ENCODE measurements around the gene DAPK3. TPM values are rescaled to one million over a fixed set of nuclear protein-coding genes. Genes with fewer than 3 reads are reported as not detected.
A peak's percentile ranks its signal among the peaks of the same experiment; 100 is the strongest.

The DAPK3 gene
- total and polyA plus RNA-seq, 8 donors = 47.0 to 238 (median 71.2) TPM

DNA sequence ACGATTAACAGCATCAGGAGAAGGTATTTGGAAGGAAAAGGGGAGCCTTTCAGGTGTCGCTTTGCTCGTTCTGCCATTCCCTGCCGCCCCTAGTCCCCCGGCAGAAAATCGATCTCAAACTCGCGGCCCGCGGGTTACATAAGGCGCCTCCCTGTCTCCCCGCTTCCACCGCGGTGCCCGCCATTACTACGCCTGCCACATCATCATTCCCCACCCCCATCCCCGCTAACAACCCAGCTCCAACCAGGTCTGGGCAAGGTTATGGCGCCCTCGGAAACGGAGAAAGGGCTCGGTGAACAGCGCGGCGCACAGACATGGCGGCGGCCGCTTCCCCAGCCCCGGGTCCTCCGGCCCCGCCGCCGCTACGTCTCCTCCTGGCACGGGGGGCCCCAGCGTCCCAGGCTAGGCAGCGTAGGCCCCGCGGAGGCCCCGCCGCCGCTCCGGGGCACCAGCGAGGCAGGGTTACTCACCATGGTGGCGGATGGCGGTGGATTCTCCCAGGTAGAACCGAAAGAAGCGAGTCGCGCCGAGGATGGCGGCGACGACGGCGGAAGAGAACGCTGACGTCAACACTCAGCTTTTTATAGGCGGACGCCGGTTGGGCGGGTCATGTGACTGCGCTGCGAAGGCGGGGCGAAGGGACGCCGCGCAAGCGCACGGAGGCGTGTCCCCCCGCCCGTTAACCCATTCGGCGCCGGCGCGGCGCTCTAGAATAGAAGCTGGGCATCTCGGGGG lies 14.2 kb upstream of the DAPK3 start, which contains the start of gene EEF2:
Gene EEF2, minus strand, starts transcription at position 556 of the 735 bp plus-strand sequence. Its CDS starts 83 bp downstream, at position 473.
- H3K27me3 ChIP-seq = no peaks in the 10 kb centered on the region
- H3K9me3 ChIP-seq = no peaks in the 10 kb centered on the region
- peak within 1 kb of the TSS; percentile 91 to 99 (median 96) for H3K27ac ChIP-seq
- WGBS, 5 donors = 0 to 1% (median 0%) methylated on average over 43 to 80 of the region's 80 CpGs
- H3K4me3 ChIP-seq = peak within 1 kb of the TSS; percentile 67 to 100 (median 83)
- DNase-seq = peak; percentile 93 to 97
- H3K4me1 ChIP-seq = peaks cover 35 to 78% (median 56%) of the 10 kb centered on the region in 4 donors
- intact Hi-C loops (cut with DNase I; ENCODE audit: low total_unique reads) = loop anchor here (10.0 kb wide), 1 partner anchor 200 kb away; the partner anchor contains the start of genes ANKRD24 and SIRT6
- TF ChIP-seq, protein P1, sequence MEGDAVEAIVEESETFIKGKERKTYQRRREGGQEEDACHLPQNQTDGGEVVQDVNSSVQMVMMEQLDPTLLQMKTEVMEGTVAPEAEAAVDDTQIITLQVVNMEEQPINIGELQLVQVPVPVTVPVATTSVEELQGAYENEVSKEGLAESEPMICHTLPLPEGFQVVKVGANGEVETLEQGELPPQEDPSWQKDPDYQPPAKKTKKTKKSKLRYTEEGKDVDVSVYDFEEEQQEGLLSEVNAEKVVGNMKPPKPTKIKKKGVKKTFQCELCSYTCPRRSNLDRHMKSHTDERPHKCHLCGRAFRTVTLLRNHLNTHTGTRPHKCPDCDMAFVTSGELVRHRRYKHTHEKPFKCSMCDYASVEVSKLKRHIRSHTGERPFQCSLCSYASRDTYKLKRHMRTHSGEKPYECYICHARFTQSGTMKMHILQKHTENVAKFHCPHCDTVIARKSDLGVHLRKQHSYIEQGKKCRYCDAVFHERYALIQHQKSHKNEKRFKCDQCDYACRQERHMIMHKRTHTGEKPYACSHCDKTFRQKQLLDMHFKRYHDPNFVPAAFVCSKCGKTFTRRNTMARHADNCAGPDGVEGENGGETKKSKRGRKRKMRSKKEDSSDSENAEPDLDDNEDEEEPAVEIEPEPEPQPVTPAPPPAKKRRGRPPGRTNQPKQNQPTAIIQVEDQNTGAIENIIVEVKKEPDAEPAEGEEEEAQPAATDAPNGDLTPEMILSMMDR (IDR thresholded peaks at IDR 0.05) = no peak
- TF ChIP-seq POLR2A (IDR thresholded peaks at IDR 0.05) (peak in 2 of 4 donors; percentile 98 to 99), POLR2AphosphoS5 (IDR thresholded peaks at IDR 0.05) (peak; percentile 100)
- H3K36me3 ChIP-seq = peaks cover 43 to 44% (median 43%) of the 10 kb centered on the region in 4 donors

DNA sequence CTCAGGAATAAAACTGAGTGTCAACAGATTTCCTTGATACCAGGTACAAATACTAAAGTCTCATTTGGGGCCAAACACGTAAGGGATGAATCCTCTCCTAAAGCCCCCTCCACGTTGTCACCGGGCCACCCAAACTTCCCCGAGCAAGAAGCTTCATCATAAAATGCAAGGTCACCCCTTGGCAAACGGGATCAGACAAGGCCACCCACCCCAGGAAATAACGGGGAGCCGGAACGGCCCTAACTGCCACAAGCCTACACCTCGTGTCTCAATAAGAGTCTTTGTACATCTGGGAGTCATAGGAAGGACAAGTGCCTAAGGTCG lies 13.6 kb upstream of the DAPK3 start:
- WGBS, 5 donors = 0 to 1% (median 0%) methylated on average over 10 of the region's 10 CpGs
- Histone ChIP-seq H3K27me3 (no peaks in the 10 kb centered on the region), H3K9me3 (no peaks in the 10 kb centered on the region), H3K36me3 (peaks cover 48 to 50% (median 48%) of the 10 kb centered on the region in 4 donors), H3K4me3 (peak overlapping the region; percentile 67 to 100 (median 83)), H3K27ac (peak overlapping the region; percentile 91 to 99 (median 96)), H3K4me1 (peaks cover 35 to 81% (median 57%) of the 10 kb centered on the region in 4 donors)
- intact Hi-C loops (cut with DNase I; ENCODE audit: low total_unique reads) = loop anchor here (10.0 kb wide), 1 partner anchor 200 kb away; the partner anchor contains the start of genes ANKRD24 and SIRT6
- TF ChIP-seq POLR2A (IDR thresholded peaks at IDR 0.05) (no peak), POLR2AphosphoS5 (IDR thresholded peaks at IDR 0.05) (no peak)
- no peak for DNase-seq

DNA sequence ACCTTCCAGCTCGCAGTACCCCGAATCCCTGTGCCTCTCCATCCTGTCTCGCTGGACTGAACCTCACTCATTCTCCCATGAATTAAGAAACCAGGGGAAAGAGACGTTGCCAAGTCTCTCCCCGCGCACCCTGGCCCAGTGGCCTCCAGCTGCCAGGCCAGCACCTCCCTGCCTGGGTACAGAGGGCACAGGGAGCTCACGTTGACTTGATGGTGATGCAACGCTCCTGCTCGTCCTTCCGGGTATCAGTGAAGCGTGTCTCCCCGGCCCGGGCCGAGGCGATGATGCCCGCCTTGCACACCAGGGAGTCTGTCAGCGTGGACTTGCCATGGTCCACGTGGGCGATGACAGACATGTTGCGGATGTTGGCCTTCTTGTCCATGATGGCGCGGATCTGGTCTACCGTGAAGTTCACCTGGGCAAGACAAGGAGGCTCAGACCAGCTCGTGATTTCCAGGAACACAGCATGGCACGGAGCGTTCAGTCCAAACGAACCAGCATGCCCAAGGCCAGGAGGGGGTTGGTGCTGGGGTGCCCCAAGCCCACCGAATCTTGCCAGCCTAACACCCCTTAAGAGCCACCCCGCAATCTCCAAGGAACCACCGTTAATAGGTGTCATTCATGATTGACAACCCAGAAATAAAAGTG lies 13.2 kb upstream of the DAPK3 start:
- no peaks in the 10 kb centered on the region for H3K27me3 ChIP-seq
- H3K27ac ChIP-seq = peak overlapping the region; percentile 20 to 99 (median 96)
- DNase-seq = peak in 1 of 2 donors; percentile 57
- TF ChIP-seq, protein P1 (IDR thresholded peaks at IDR 0.05) = no peak
- TF ChIP-seq POLR2A (IDR thresholded peaks at IDR 0.05) = no peak
- peak in 1 of 3 donors; percentile 54 for TF ChIP-seq POLR2AphosphoS5 (IDR thresholded peaks at IDR 0.05)
- peaks cover 35 to 83% (median 56%) of the 10 kb centered on the region in 4 donors for H3K4me1 ChIP-seq
- 9 to 19% (median 15%) methylated on average over 12 to 30 of the region's 30 CpGs for WGBS, 5 donors
- no peaks in the 10 kb centered on the region for H3K9me3 ChIP-seq
- intact Hi-C loops (cut with DNase I; ENCODE audit: low total_unique reads) = loop anchor here (10.0 kb wide), 1 partner anchor 201 kb away; the partner anchor contains the start of genes ANKRD24 and SIRT6
- H3K4me3 ChIP-seq = peak overlapping the region; percentile 67 to 100 (median 83)
- H3K36me3 ChIP-seq = peaks cover 53 to 54% (median 53%) of the 10 kb centered on the region in 4 donors

DNA sequence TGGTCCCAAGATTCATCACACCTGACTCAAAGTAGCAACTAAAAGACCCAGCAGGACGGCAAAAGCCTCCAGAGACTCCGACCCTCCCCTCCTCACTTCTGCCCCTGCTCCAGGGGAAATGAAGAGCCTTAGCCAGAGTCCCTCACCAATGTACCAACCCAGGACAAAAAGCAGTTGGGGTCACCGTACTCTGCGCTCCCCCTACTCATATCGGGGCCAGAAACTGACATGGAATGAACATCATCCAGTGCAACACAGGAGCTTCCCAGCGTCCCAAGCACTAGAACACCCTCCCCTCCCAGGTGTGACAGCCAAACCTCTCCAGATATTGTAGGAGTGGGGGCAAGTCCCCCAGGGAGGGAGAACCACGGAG lies 12.6 kb upstream of the DAPK3 start:
- Histone ChIP-seq H3K4me1 (peaks cover 35 to 87% (median 56%) of the 10 kb centered on the region in 4 donors), H3K27me3 (no peaks in the 10 kb centered on the region), H3K4me3 (peak overlapping the region; percentile 67 to 100 (median 83)), H3K9me3 (no peaks in the 10 kb centered on the region), H3K36me3 (peaks cover 58 to 60% (median 58%) of the 10 kb centered on the region in 4 donors), H3K27ac (peak overlapping the region; percentile 20 to 99 (median 96))
- intact Hi-C loops (cut with DNase I; ENCODE audit: low total_unique reads) = loop anchor here (10.0 kb wide), 1 partner anchor 201 kb away; the partner anchor contains the start of genes ANKRD24 and SIRT6
- 43 to 54% (median 45%) methylated on average over 6 to 7 of the region's 7 CpGs for WGBS, 5 donors
- DNase-seq = peak in 1 of 2 donors; percentile 17
- TF ChIP-seq EP300 (IDR thresholded peaks at IDR 0.05) = no peak
- no peak for TF ChIP-seq POLR2AphosphoS5 (IDR thresholded peaks at IDR 0.05)
- TF ChIP-seq, protein P1 (IDR thresholded peaks at IDR 0.05) = no peak
